ENCODE results near the gene PITRM1.

DNA sequence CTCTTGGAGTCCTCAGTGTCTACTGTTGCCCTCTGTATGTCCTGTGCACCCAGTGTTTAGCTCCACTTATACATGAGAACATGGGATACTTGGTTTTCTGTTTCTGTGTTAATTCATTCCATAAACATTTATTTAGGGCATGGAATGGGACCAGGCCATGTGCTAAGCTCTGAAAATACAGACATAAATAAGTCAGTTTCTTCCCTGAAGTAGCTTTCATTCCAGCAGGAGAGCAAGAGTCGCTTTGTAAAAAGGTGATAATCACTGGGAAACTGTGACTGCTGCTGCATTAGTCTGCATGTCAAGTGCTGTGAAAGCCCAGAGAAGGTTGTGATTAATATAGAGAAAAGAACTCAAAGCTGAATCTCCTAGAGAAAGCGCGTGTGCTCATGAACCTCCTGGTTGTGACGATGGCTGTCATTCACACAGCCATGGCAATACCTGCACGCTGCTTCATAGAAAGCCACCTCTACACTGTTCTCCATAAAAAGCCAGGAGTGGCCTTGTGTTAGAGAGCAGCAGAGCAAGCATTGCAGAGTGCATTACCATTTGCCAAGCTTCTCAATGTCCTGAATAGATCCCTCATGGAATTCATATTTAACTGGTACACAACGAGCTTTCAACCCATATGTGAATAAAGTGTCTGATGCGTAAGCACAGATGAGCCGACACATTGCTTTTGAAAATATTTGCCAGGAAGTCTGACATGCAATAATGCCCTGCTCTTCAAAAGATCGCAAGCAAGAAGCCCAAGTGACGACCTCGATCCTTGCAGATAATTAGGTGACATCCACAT is 30.6 kb upstream of the PITRM1 start:
- TF ChIP-seq REST (IDR thresholded peaks at IDR 0.05; ENCODE audit: low read depth) (no peak), ZBTB7A (IDR thresholded peaks at IDR 0.05; ENCODE audit: low read depth) (no peak), RAD21 (IDR thresholded peaks at IDR 0.05; ENCODE audit: low read depth) (no peak), EGR1 (IDR thresholded peaks at IDR 0.05) (no peak), TCF12 (IDR thresholded peaks at IDR 0.05; ENCODE audit: low read depth) (no peak), YY1 (IDR thresholded peaks at IDR 0.05; ENCODE audit: low read depth) (no peak), TAF1 (IDR thresholded peaks at IDR 0.05; ENCODE audit: low read depth) (no peak), CREB1 (IDR thresholded peaks at IDR 0.05; ENCODE audit: low read depth) (no peak), FOXM1 (IDR thresholded peaks at IDR 0.05; ENCODE audit: borderline replicate concordance, low read depth) (no peak), EP300 (IDR thresholded peaks at IDR 0.05; ENCODE audit: borderline replicate concordance) (no peak)
- TF ChIP-seq, protein P1, sequence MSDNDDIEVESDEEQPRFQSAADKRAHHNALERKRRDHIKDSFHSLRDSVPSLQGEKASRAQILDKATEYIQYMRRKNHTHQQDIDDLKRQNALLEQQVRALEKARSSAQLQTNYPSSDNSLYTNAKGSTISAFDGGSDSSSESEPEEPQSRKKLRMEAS (IDR thresholded peaks at IDR 0.05), result no peak
- TF ChIP-seq, protein P2, sequence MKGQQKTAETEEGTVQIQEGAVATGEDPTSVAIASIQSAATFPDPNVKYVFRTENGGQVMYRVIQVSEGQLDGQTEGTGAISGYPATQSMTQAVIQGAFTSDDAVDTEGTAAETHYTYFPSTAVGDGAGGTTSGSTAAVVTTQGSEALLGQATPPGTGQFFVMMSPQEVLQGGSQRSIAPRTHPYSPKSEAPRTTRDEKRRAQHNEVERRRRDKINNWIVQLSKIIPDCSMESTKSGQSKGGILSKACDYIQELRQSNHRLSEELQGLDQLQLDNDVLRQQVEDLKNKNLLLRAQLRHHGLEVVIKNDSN (IDR thresholded peaks at IDR 0.05), result no peak

Data from Ishikawa (cell line).